Prostate gland (tissue), 2 donors: ENCODE results near the gene CA5B.

Experiments used
- POLR2A ChIP-seq: fragments of 450-650 bp; IDR thresholded peaks from one replicate; pipeline ENCODE4 v1.6.1; 2016; ENCODE audit warnings: antibody characterized with exemption, mild to moderate bottlenecking
- TF ChIP-seq, protein P1 (sequence below), 4 experiments: fragments of 200-600 bp in 2 of 4; fragments of 450-650 bp in 2 of 4; sonication (generic) in 2 of 4; IDR thresholded peaks; 1 replicate in 3 of 4; 2 replicates in 1 of 4; pipeline ENCODE4 v1.5.1; 2016 to 2019; ENCODE audit warnings: antibody characterized with exemption in 4 of 4, mild to moderate bottlenecking in 2 of 4, moderate library complexity in 2 of 4

DNA sequence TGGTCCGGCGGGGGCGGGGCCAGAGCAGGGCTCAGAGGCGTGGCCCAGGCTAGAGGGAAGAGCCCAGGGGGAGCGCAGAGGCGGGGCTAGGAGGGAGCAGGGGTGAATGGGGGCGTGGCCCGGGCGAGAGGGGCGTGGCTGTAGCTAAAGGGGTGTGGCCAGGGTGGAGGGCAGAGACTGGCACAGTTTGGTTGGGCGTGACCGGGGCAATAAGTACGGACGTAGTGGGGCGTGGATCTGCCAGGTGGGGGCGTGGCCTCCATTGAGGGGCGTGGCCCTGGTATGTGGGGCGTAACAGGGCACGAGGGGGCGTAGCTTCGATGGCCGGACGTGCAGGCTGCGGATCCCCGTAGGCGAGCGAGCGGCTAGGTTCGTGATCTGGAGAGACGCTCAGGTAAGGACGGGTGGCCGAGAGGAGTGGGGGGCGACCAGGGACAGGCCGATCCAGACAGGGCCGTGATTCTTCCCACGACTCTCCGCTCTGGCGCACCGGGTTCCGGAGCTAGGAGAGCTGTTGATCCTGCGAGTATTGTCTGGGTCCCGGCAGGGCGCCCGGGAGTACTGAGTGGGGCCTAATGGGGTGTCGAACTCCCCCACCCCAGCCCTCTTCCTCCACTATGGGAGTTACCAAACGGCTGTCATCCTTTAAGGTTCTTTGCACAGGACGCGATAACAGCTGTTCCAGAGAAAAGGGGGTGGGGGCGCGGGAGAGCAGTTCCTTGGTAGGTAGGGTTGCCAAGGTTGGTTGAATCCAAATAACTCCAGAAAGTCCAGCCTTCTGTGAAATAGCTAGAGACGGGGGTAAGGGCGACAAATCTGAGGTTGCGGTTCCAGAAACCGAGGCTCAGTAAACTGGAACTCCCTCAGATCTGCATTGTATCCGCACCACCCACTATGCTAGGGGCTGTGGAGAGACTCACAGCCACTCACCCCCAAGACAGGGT is at the start of gene CA5B:
- TF ChIP-seq, protein P1, sequence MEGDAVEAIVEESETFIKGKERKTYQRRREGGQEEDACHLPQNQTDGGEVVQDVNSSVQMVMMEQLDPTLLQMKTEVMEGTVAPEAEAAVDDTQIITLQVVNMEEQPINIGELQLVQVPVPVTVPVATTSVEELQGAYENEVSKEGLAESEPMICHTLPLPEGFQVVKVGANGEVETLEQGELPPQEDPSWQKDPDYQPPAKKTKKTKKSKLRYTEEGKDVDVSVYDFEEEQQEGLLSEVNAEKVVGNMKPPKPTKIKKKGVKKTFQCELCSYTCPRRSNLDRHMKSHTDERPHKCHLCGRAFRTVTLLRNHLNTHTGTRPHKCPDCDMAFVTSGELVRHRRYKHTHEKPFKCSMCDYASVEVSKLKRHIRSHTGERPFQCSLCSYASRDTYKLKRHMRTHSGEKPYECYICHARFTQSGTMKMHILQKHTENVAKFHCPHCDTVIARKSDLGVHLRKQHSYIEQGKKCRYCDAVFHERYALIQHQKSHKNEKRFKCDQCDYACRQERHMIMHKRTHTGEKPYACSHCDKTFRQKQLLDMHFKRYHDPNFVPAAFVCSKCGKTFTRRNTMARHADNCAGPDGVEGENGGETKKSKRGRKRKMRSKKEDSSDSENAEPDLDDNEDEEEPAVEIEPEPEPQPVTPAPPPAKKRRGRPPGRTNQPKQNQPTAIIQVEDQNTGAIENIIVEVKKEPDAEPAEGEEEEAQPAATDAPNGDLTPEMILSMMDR (IDR thresholded peaks at IDR 0.05), result peak in 1 of 4 experiments; percentile 4
- peak; percentile 50 for TF ChIP-seq POLR2A
